Brain pericyte (primary cell): ENCODE data around the gene ACOT11.

ENCODE experiments used
- DNase-seq: peaks from one replicate; pipeline ENCODE4 v3.0.0-alpha.2; 2012; ENCODE audit warnings: low read depth, low spot score

The ACOT11 gene

DNA sequence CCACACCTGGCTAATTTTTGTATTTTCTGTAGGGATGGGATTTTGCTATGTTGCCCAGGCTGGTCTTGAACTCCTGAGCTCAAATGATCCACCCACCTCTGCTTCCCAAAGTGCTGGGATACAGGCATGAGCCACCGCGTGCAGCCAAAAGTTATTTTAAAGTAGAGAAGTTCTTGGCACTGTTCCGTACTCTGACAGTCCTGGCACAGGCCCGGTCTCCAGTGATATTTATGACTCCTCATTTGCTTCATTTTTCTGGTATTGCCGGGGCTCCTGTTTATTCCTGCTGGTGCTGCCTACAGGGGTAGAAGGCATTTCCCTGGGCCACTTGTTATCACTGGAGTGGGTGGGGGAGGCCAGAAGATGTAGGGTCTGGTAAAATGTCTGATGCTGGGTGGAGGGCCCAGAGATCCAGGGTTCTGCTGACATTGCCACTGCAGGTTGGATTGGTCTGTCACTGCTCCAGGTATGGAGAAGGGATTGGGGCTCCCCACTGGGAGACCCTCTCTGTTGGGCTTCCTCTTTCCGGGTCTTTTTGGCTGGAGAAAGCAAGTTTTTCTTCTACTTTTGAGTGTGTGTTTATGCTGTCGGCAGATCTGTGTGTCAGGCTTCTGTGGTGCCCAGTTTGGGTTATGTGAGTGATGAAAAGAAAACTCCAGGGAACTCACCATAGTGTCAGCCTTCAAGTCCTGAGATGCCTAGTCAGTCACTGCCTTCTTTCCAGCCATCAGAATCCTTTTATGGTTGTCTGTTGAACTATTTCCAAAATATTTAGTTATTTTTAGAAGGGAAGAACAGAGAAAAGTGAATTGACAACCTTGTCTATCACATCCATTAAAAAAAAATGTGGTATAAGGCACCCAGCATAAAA, 98.0 kb downstream of the ACOT11 start:
- DNase-seq, result no peak

- DNase-seq, result no peak
These were observed 101.3 kb downstream of the ACOT11 start for GRCh38 chr1:54649130-54649898.

DNA sequence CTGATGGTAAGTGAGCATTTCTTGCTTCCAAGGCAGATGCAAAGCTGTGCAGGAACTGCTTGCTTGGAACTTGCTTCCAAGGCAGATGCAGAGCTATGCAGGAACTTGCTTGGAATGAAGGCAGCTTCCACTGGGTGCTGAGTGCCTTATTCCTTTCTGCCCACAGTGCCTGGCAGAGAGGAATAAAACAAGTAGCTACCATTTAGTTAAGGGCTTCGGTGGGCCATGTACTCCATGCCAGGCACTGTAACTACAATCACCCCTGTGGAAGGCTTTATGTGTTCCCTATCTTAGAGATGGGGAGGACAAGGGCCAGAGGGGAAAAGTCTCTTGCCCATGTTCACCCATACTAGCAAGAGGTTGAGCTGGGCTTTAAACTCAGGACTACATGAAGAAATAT, 101.9 kb downstream of the ACOT11 start:
- no peak for DNase-seq

- no peak for DNase-seq
These were observed 102.4 kb downstream of the ACOT11 start for GRCh38 chr1:54650417-54650816.

DNA sequence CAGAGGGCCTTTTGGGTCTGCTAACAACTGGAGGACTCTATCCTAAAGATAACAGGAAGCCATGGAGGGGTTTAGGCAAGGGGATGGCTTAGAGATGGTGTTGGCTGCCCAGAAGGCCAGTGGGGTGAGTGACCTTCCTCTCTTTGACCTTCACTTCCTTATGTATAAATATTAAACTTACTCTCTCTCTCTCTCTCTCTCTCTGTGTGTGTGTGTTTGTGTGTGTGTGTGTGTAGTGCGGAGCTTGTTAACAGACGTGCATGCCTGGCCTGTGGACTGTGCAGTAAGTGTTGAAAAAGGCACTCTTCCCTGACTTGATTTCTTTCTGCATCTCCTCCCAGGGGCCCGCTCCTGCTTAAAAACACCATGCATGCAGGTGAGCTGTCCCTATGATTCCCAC, 103.6 kb downstream of the ACOT11 start:
- no peak for DNase-seq

DNA sequence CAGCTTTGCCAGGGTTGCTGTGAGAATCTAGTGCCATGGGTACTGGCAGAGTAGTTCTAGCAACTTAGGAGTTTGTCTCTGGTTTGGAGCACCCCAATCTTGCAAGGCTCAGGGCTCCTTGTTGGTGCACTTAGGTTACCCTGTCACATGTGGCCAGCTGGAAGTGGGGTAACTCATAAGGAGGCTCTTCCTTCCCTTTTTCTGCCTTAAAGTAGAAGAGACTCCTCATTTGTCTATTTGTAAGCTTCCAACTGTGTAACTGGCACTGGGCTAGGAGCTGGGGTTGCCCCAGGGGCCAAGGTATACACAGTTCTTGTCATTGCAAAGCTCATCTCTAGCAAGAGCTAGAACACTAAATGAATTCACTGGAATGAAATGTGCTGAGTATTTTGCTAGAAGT, 104.1 kb downstream of the ACOT11 start:
- DNase-seq, result no peak

DNA sequence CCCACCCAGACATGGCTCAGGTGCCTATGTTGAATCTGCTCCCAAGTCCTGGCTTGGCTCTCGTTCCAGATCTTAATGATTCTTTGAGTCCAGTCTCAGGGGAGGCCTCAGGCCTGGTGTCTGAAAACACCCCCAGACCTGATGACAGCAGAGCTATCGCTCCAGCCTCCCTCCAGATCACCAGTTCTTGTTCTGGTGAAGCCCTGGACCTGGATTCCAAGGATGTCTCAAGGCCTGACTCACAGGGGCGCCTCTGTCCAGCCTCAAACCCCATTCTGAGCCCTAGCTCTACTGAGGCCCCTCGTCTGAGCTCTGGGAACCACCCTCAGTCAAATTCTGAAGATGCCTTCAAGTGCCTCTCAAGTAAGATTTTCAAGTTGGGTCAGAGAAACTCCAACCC, 105.0 kb downstream of the ACOT11 start:
- no peak for DNase-seq

GRCh38 chr1:54658164-54658913, 110.3 kb downstream of the ACOT11 start:
- no peak for DNase-seq
